D721Med (cell line): ENCODE measurements around the gene BRCC3.

Experiments
- DNase-seq: peaks from one replicate; pipeline ENCODE4 v3.0.0; 2011; ENCODE audit warnings: low spot score; ENCODE audit not compliant: insufficient read length
- FAIRE-seq: peaks from 2 replicates; lab custom pipeline; 2011; peaks lifted over from hg19 to GRCh38; lab: Jason Lieb, UNC
- CTCF ChIP-seq: IDR thresholded peaks from 2 replicates; pipeline ENCODE4 v1.5.1; 2012; ENCODE audit warnings: mild to moderate bottlenecking, control low read depth; ENCODE audit not compliant: insufficient read depth; ENCODE audit errors: missing control alignments

The BRCC3 gene

GRCh38 chrX:155086202-155086840 lies 15.0 kb downstream of the BRCC3 start:
- peak; percentile 31 for TF ChIP-seq CTCF
- DNase-seq (no peak), FAIRE-seq (no peak)

DNA sequence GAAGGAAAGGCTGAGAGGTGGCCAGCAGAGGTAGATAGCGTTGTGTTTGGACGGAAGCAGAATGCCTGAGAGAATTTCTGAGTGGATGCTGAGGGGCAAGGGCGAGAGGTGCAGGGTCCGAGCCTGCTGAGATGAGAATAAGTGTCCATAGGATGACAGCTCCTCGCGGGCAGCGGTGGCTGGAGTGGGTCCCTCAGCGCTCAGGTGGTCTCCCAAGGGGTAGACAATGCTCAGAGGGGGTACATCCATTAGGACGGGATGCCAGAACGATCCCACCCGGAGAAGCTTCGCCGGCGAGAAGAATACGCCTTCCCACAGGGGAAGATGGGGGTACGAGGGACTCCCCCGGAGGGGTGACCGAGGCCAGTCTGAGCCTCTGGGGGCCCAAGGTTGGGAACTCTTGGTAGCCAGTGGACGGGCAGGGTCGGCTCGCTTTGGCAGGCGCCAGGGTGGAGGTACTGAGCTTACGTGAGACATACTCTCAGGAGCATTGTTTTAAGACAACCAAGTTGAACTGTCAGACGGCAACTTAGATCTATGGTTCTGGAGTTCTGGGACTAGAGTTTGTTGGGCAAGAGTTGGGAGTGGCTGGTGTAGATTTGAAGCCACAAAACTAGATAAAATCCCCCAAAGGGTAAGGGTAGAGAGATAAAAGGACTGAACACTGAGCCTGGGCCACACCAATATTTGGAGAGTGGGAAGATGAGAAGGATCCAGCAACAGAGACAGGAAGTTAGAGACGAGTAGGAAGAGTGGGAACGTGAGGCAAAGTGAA lies 15.8 kb downstream of the BRCC3 start:
- TF ChIP-seq CTCF = no peak
- FAIRE-seq = no peak
- no peak for DNase-seq

GRCh38 chrX:155094468-155095061 lies 23.3 kb downstream of the BRCC3 start:
- DNase-seq (no peak), FAIRE-seq (peak; percentile 32)
- peak; percentile 47 for TF ChIP-seq CTCF

GRCh38 chrX:155105919-155106318 lies 34.6 kb downstream of the BRCC3 start:
- DNase-seq (no peak), FAIRE-seq (no peak)
- TF ChIP-seq CTCF = no peak

GRCh38 chrX:155108427-155108826 lies 37.1 kb downstream of the BRCC3 start:
- peak; percentile 69 for FAIRE-seq
- TF ChIP-seq CTCF = no peak

GRCh38 chrX:155112171-155112570 lies 40.9 kb downstream of the BRCC3 start:
- no peak for DNase-seq
- no peak for TF ChIP-seq CTCF
- FAIRE-seq = no peak

More at GRCh38 chrX:155108427-155108826, 37.1 kb downstream of the BRCC3 start:
- DNase-seq = no peak

GRCh38 chrX:155113097-155113496 lies 41.8 kb downstream of the BRCC3 start:
- no peak for DNase-seq
- no peak for TF ChIP-seq CTCF
- no peak for FAIRE-seq
